HCT116 (cell line): ENCODE data around the gene OTUD7B. TPM values are rescaled to one million over a fixed set of nuclear protein-coding genes. Genes with fewer than 3 reads are reported as not detected.

Experiments
- ATAC-seq: fragments of 200-7000 bp; cut with Tn5 transposase; 2 replicates; pipeline ENCODE4 v1.9.1; 2020; ENCODE audit warnings: mild to moderate bottlenecking, moderate library complexity
- BruUV-seq: library from RNA; stranded (reverse); fragments of 400-500 nt; replicated peaks from 2 replicates; lab custom pipeline; 2021; lab: Mats Ljungman, UMichigan
- CTCF ChIA-PET: fragments of 300-600 bp; sonication (Branson Sonifier 250); formaldehyde crosslinking; loops from one replicate; lab custom pipeline; 2021; ENCODE audit warnings: antibody characterized with exemption; lab: Charles Lee
- POLR2A ChIA-PET: fragments of 300-600, 350-600 bp; sonication (Branson Sonifier 250); formaldehyde crosslinking; loops from one replicate; lab custom pipeline; 2021; ENCODE audit warnings: antibody characterized with exemption; lab: Charles Lee
- RAD21 ChIA-PET, 2 experiments: fragments of 300-600 bp; sonication (Branson Sonifier 250); formaldehyde crosslinking; loops; one replicate each; lab custom pipeline; 2023; ENCODE audit warnings: low total read pairs in 2 of 2; ENCODE audit not compliant: uncharacterized antibody in 2 of 2, unreplicated experiment in 2 of 2, low non-redundant PET in 1 of 2; lab: Charles Lee
- DNase-seq: peaks from one replicate; pipeline ENCODE4 v3.0.0-alpha.2; 2010; ENCODE audit warnings: low read depth, low spot score
- H2AFZ ChIP-seq: fragments of 200-600 bp; shearing (Covaris generic), sonication (generic); 2 replicates; pipeline ENCODE4 v1.6.1; 2017; ENCODE audit warnings: low read depth, mixed run types, mixed read lengths, antibody characterized with exemption, low read length; ENCODE audit not compliant: poor library complexity, severe bottlenecking
- H3K27ac ChIP-seq: 2 replicates; pipeline ENCODE4 v1.5.1; 2012; ENCODE audit warnings: low read depth, low read length
- H3K27me3 ChIP-seq: fragments of 200-600 bp; sonication (generic); 2 replicates; pipeline ENCODE4 v1.6.1; 2016; ENCODE audit warnings: mixed run types, low read length, mixed read lengths; ENCODE audit not compliant: insufficient read depth
- H3K36me3 ChIP-seq, 2 experiments: fragments of 200-500 bp in 1 of 2; fragments of 200-600 bp in 1 of 2; sonication (Bioruptor generic) in 1 of 2; sonication (generic) in 1 of 2; 2 replicates each; pipeline versions ENCODE4 v1.5.1 to v1.6.1; 2014 to 2016; ENCODE audit warnings: low read length in 2 of 2, inconsistent platforms in 1 of 2, mixed read lengths in 1 of 2, mixed run types in 1 of 2; ENCODE audit not compliant: insufficient read depth in 2 of 2, control insufficient read depth in 1 of 2
- H3K4me1 ChIP-seq, 2 experiments: fragments of 200-600 bp in 1 of 2; sonication (generic) in 1 of 2; 2 replicates each; pipeline versions ENCODE4 v1.5.1 to v1.6.1; 2012 to 2017; ENCODE audit warnings: low read length in 2 of 2, inconsistent platforms in 1 of 2, mild to moderate bottlenecking in 1 of 2, mixed read lengths in 1 of 2, mixed run types in 1 of 2, moderate library complexity in 1 of 2; ENCODE audit not compliant: insufficient read depth in 2 of 2, control insufficient read depth in 1 of 2
- H3K4me2 ChIP-seq: fragments of 200-600 bp; sonication (generic); 2 replicates; pipeline ENCODE4 v1.6.1; 2017; ENCODE audit warnings: mixed run types, low read length, mixed read lengths
- H3K4me3 ChIP-seq, 2 experiments: fragments of 200-600 bp in 1 of 2; sonication (generic) in 1 of 2; replicated peaks in 1 of 2; 2 replicates each; pipeline ENCODE4 v1.5.1; 2011 to 2016; ENCODE audit warnings: low read length in 2 of 2, control low read depth in 1 of 2, low read depth in 1 of 2, mild to moderate bottlenecking in 1 of 2, mixed read lengths in 1 of 2, mixed run types in 1 of 2
- H3K79me2 ChIP-seq: fragments of 200-600 bp; sonication (generic); 2 replicates; pipeline ENCODE4 v1.6.1; 2017; ENCODE audit warnings: mild to moderate bottlenecking, mixed run types, low read length, moderate library complexity, mixed read lengths; ENCODE audit not compliant: insufficient read depth
- H3K9ac ChIP-seq: fragments of 200-600 bp; sonication (generic); 2 replicates; pipeline ENCODE4 v1.6.1; 2016; ENCODE audit warnings: low read length, mixed read lengths
- H3K9me2 ChIP-seq: fragments of 200-600 bp; sonication (generic), shearing (Covaris generic); 2 replicates; pipeline ENCODE4 v1.6.1; 2017; ENCODE audit warnings: mixed run types, mild to moderate bottlenecking, moderate library complexity; ENCODE audit not compliant: insufficient read depth
- H3K9me3 ChIP-seq, 2 experiments: fragments of 200-500 bp in 1 of 2; fragments of 200-600 bp in 1 of 2; sonication (Bioruptor generic) in 1 of 2; sonication (generic) in 1 of 2; 2 replicates each; pipeline ENCODE4 v1.6.1; 2014 to 2017; ENCODE audit warnings: low read length in 2 of 2, mixed read lengths in 2 of 2, inconsistent platforms in 1 of 2, low read depth in 1 of 2, mild to moderate bottlenecking in 1 of 2, mixed run types in 1 of 2, moderate library complexity in 1 of 2; ENCODE audit not compliant: control insufficient read depth in 1 of 2, insufficient read depth in 1 of 2
- H4K20me1 ChIP-seq: fragments of 200-600 bp; sonication (generic), shearing (Covaris generic); 2 replicates; pipeline ENCODE4 v1.6.1; 2017; ENCODE audit warnings: mixed run types, mild to moderate bottlenecking, moderate library complexity; ENCODE audit not compliant: insufficient read depth
- ATF3 ChIP-seq: IDR thresholded peaks from 2 replicates; pipeline ENCODE4 v1.6.1; 2012
- CEBPB ChIP-seq: IDR thresholded peaks from 2 replicates; pipeline ENCODE4 v1.6.1; 2012; ENCODE audit warnings: low read depth
- JUND ChIP-seq: IDR thresholded peaks from 2 replicates; pipeline ENCODE4 v1.6.1; 2012
- RAD21 ChIP-seq: IDR thresholded peaks from 2 replicates; pipeline ENCODE4 v1.6.1; 2012; ENCODE audit warnings: low read depth, mild to moderate bottlenecking
- SIN3A ChIP-seq: IDR thresholded peaks from 2 replicates; pipeline ENCODE4 v1.6.1; 2012; ENCODE audit warnings: low read depth
- YY1 ChIP-seq: IDR thresholded peaks from 2 replicates; pipeline ENCODE4 v1.6.1; 2011; ENCODE audit warnings: low read length, low read depth, moderate library complexity, mild to moderate bottlenecking; ENCODE audit not compliant: insufficient replicate concordance; ENCODE audit errors: extremely low read depth
- ZBTB33 ChIP-seq: IDR thresholded peaks from 2 replicates; pipeline ENCODE4 v1.6.1; 2011; ENCODE audit warnings: mild to moderate bottlenecking, low read length, moderate library complexity; ENCODE audit not compliant: insufficient replicate concordance; ENCODE audit errors: extremely low read depth
- ZNF274 ChIP-seq: fragments of 200-500 bp; sonication (Bioruptor generic); IDR thresholded peaks from 2 replicates; pipeline ENCODE4 v1.6.1; 2014; ENCODE audit warnings: mild to moderate bottlenecking, low read depth, low read length, inconsistent platforms
- intact Hi-C: fragments of 100-400 bp; cut with micrococcal nuclease; formaldehyde crosslinking; loops from 2 replicates; pipeline ENCODE4 v1.10.0; 2022
- total RNA-seq: library from RNA; stranded (reverse); gene quantifications from one replicate; pipeline ENCODE4 v1.2.1, GENCODE V29; 2021; ENCODE audit not compliant: unreplicated experiment
- TF ChIP-seq, protein P1 (sequence below): IDR thresholded peaks from 2 replicates; pipeline ENCODE4 v1.6.1; 2012; ENCODE audit warnings: low read depth

OTUD7B gene
- total RNA-seq, 1 experiment from 2014 or later: 23.7 TPM

- ATAC-seq: no peak
- CTCF ChIA-PET: no interaction called here
- Histone ChIP-seq H2AFZ (no peak overlapping the region), H3K9me3 (no peaks in the 10 kb centered on the region), H3K27ac (no peak overlapping the region), H4K20me1 (no peaks in the 10 kb centered on the region), H3K4me1 (no peaks in the 10 kb centered on the region), H3K36me3 (no peaks in the 10 kb centered on the region), H3K9ac (no peak overlapping the region), H3K4me3 (no peak overlapping the region), H3K79me2 (no peaks in the 10 kb centered on the region), H3K9me2 (no peaks in the 10 kb centered on the region), H3K27me3 (no peaks in the 10 kb centered on the region), H3K4me2 (no peak overlapping the region)
- no peak for DNase-seq
- POLR2A ChIA-PET: no interaction called here
- intact Hi-C loops: no loop called here
- no TSS peak for BruUV-seq
- TF ChIP-seq JUND: no peak
- TF ChIP-seq ZBTB33: no peak
- TF ChIP-seq YY1: no peak
- TF ChIP-seq CEBPB: no peak
- RAD21 ChIA-PET: no interaction called here
Measured at GRCh38 chr1:149915429-149916192, 94.9 kb downstream of the OTUD7B start.

DNA sequence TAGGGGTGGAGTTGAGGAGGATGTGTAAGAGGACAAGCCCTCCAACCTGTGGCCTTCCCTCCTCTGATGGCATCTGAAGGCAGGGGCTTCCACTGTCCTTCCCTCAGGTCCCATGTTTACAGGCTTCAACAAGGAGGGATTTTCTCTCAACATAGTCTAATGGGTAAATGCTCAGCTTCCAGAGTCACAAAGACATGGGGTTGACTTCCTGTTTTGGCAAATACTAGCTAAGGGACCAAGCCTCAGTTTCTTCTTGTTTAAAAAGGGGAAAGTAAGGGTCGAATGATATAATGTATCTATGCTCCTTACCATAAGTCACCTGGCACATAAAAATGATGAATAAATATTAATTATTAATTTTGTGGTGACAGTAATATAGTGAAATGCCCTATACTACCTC is 96.0 kb downstream of the OTUD7B start:
- ChIA-PET CTCF (no interaction called here), POLR2A (no interaction called here), RAD21 (no interaction called here)
- H3K9me3 ChIP-seq: no peaks in the 10 kb centered on the region
- H3K27ac ChIP-seq: no peak overlapping the region
- DNase-seq (no peak), ATAC-seq (no peak)
- no peaks in the 10 kb centered on the region for H3K36me3 ChIP-seq
- no peaks in the 10 kb centered on the region for H3K27me3 ChIP-seq
- no peaks in the 10 kb centered on the region for H3K9me2 ChIP-seq
- H3K4me3 ChIP-seq: no peak overlapping the region
- H4K20me1 ChIP-seq: no peaks in the 10 kb centered on the region
- TF ChIP-seq RAD21: no peak
- TF ChIP-seq, protein P1, sequence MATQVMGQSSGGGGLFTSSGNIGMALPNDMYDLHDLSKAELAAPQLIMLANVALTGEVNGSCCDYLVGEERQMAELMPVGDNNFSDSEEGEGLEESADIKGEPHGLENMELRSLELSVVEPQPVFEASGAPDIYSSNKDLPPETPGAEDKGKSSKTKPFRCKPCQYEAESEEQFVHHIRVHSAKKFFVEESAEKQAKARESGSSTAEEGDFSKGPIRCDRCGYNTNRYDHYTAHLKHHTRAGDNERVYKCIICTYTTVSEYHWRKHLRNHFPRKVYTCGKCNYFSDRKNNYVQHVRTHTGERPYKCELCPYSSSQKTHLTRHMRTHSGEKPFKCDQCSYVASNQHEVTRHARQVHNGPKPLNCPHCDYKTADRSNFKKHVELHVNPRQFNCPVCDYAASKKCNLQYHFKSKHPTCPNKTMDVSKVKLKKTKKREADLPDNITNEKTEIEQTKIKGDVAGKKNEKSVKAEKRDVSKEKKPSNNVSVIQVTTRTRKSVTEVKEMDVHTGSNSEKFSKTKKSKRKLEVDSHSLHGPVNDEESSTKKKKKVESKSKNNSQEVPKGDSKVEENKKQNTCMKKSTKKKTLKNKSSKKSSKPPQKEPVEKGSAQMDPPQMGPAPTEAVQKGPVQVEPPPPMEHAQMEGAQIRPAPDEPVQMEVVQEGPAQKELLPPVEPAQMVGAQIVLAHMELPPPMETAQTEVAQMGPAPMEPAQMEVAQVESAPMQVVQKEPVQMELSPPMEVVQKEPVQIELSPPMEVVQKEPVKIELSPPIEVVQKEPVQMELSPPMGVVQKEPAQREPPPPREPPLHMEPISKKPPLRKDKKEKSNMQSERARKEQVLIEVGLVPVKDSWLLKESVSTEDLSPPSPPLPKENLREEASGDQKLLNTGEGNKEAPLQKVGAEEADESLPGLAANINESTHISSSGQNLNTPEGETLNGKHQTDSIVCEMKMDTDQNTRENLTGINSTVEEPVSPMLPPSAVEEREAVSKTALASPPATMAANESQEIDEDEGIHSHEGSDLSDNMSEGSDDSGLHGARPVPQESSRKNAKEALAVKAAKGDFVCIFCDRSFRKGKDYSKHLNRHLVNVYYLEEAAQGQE: no peak
- TF ChIP-seq ZNF274: no peak
- TF ChIP-seq SIN3A: no peak
- TF ChIP-seq ATF3: no peak
- no TSS peak for BruUV-seq
- intact Hi-C loops: no loop called here
- H3K79me2 ChIP-seq: no peaks in the 10 kb centered on the region
- no peak overlapping the region for H2AFZ ChIP-seq
- H3K4me1 ChIP-seq: no peaks in the 10 kb centered on the region
- H3K4me2 ChIP-seq: no peak overlapping the region
- H3K9ac ChIP-seq: no peak overlapping the region
